Stimulated activated CD4-positive, alpha-beta T cell treated with anti-CD3 and anti-CD28 coated beads, Interleukin-4, amount 100 ng/mL, for 48 hours (primary cell): Measurements from ENCODE around the gene LGALS12.
"Not testable (repeated sequence)": the region's sequence is repeated elsewhere in the genome, so short reads cannot be mapped to it uniquely, and the experiment has no call there.

Experiments
- DNase-seq, 2 donors: peaks; one replicate each; pipeline ENCODE4 v3.0.0-alpha.2; 2020; ENCODE audit warnings: low read depth in 2 of 2

LGALS12 gene

DNA sequence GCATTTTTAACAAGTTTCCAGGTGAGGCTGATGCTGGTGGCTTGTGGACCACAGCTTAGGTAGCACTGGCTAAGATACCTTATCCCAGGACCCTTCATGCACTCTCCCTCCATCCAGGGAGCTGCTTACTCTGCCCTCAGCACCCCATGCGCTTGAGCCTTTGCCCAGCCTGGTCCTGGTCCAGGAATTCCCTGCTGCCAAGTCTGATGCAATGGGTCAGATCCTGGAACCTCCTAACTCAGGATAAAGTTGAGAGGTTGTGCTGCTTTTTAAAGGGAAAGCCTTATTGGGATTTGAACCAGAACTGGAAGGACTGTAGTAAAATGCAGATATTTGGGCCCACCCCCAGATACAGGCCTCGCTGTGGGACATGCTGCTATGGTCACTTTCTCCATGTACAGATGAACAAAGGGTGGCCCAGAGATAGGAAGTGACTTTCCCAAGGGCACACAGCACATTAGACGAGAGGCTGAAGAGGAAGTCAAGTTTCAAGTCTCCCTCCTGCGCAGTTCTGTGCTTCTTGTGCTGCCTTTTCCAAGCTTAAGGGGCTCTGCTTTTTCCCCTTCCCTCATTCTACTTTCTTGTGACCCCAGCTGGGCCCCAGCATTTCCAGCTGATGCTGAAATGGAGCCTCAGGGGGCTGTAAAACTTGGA lies 824 bp upstream of the LGALS12 start:
- DNase-seq, result no peak

DNA sequence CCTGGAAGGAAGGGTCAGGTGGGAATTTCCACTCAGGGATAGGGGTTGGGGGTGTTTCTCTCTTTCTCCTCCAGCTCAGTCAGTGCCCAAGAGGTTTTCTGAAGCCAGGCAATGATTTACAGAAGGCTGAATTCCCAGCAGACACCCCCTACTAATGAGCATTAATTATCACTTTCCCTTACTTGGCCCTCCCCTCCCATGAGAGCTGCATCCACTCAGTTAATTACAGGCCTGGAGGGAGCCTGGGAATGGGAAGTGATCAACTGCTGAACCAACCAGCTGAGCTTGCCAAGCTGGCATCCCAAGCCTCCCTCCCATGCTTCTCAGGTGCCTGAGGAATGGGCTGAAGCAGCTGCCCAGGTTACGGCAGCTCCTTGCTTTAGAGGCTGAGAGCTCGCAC lies 992 bp downstream of the LGALS12 start:
- no peak for DNase-seq

DNA sequence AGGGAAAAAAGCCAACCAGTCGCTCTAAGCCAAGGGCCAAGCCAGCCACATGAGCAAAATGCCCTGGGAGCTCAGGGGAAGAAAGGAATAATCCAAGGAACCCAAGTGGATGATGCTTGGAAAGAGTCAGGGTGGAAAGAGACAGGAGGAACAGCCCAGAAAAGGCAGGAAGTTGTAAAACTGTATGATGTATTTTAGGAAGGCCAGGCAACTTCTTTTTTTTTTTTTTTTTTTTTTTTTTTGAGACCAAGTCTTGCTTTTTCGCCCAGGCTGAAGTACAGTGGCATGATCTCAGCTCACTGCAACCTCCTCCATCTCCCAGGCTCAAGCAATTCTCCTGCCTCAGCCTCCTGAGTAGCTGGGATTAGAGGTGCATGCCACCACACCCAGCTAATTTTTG lies 1.6 kb downstream of the LGALS12 start:
- no peak for DNase-seq

DNA sequence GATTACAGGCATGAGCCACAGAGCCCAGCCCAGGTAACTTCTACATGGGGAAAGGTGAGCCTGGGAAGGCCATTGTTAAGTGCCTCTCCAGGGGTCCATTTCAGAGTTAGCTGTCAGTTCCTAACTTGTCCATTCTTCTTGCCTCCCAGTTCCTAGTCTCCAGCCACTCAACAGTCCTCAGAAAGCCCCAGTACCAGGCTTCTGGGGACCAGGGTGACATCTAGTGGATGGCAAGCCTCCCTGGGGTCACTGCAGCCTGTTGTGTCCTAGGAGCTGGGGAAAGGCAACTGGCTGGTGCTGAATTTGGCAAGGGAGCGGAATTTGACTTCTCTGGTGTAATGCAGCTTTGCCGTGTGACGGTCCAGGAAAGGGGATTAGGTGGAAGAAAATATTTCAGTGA lies 2.1 kb downstream of the LGALS12 start:
- no peak for DNase-seq

DNA sequence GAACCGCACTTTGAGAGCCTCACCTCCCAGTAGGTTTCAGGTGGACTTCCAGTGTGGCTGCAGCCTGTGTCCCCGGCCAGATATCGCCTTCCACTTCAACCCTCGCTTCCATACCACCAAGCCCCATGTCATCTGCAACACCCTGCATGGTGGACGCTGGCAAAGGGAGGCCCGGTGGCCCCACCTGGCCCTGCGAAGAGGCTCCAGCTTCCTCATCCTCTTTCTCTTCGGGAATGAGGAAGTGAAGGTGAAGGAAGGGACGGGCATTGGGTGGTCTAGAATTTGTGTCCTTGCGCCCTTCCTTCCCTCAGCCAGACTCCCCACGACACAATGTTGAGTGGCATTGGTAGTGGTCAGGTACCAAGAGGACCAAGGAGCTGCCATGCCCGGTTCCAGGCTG lies 2.9 kb downstream of the LGALS12 start:
- no peak for DNase-seq

DNA sequence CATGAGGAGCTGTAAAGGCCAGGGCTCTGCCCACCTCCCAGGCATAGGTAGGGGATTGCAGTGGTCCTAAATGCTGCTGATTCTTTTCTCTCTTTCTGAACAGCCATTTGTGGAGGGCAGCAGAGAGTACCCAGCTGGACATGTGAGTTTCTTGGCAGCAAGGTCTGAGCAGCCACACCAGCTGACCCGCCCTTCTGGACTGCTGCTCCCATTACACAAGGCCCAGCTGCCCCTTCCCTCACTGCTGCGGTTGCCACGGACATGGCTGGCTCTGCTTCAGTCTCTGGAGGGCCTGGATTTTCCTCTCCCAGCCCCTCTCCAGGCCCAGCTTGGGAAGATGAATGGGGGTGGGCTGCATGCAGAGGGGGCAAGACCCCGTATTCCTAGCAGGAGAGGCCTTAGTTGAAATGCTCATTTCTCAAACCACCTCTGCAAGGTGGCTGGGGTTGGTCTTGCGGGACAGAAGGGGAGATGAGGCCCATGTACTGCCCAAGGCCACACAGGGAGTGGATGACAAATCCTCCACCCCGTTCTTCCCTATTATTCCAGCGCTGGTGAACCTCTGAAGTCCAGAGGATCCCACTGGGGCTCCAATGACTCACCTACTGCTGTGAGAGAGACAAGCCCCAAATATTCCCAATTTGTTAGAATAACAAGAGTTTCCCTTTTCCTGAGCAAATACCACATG lies 4.6 kb downstream of the LGALS12 start:
- no peak for DNase-seq

DNA sequence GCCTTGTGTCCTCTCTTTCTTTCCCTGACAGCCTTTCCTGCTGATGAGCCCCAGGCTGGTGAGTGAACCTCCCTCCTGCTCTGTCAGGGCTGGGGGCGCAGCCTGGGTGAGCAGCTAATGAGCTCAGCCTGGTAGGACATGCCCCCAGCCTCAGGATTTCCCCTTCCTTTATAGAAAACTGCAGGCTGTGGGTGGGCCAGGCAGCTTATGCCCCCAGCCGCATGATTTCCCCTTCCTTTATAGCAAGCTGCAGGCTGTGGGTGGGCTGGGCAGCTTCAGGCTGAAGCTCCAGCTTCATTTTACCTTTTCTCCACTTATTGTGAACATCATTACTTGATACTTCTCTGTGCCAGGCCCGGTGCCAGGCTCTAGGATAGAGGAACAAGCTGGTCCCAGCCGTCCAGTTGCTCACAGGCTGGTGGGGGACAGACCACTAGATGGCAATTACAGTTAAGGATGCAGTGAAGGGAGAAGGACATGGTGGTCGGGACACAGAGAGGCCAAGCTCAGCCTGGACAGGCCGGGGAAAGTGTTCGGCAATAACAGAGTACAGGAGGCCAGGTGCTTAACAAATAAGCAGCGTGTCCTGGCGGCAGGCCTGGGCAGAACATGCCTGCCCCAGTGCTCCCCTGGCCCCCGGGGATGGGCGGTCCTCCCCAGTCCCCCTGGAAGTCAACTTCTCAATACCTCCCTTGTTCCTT lies 5.3 kb downstream of the LGALS12 start:
- no peak for DNase-seq

DNA sequence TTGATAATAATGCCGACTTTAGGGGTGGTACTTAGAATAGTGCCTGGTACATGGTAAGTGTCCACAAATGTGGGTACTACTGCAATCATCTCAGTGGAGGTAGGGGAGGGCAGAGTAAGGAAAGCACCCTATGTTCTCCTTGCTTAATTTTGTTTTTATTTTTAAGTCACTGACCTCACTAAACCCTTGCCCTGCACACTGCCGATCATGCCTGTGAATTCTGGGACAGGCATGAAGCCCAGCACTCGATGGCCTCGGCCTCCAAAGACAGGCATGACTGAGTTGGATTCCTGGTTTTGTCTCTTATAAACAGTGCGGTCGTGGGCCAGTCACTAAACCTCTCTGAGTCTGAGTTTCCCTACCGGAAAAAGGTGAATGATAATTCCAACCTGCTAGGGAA lies 6.9 kb downstream of the LGALS12 start:
- DNase-seq, result no peak

DNA sequence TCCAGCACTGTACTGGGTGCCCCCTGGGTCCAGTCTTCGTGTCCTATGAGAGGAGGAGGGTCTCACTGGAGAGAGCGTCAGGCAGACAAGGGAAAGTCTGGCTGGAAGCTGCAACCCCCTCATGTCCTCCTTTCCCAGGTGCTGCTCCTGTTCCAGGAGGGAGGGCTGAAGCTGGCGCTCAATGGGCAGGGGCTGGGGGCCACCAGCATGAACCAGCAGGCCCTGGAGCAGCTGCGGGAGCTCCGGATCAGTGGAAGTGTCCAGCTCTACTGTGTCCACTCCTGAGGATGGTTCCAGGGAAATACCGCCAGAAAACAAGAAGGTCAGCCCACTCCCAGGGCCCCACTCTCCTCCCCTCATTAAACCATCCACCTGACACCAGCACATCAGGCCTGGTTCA lies 10.2 kb downstream of the LGALS12 start:
- no peak for DNase-seq

DNA sequence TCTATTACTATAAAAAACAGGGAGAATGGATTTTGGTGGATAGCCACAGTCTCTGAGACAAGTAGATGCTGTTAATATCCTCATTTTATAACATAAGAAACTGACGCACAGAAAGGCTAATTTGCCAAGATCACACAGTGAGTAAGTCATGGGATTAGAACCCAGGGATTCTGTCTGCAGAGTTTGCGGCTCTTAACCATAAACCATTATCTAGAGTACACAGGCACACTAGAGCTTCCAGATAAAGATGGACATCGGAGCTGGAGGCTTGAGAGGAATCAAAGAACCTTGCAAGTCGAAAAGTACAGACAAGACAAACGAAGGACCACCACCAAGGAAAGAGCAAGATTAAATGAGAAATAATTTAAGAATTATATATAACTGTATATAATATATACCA lies 11.3 kb downstream of the LGALS12 start:
- no peak for DNase-seq

DNA sequence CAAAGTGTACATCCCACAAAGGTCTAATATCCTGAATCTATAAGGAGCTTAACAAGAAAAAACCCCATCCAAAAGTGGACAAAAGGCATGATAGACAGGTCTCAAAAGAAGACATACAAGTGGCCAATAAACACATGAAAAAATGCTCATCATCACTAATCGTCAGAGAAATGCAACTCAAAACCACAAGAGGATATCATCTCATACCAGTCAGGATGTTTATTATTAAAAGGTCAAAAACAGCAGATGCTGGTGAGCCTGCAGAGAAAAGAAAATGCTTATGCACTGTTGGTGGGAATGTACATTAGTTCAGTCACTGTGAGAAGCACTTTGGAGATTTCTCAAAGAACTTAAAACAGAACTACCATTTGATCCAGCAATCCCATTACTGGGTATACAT lies 12.7 kb downstream of the LGALS12 start:
- DNase-seq, result no peak

DNA sequence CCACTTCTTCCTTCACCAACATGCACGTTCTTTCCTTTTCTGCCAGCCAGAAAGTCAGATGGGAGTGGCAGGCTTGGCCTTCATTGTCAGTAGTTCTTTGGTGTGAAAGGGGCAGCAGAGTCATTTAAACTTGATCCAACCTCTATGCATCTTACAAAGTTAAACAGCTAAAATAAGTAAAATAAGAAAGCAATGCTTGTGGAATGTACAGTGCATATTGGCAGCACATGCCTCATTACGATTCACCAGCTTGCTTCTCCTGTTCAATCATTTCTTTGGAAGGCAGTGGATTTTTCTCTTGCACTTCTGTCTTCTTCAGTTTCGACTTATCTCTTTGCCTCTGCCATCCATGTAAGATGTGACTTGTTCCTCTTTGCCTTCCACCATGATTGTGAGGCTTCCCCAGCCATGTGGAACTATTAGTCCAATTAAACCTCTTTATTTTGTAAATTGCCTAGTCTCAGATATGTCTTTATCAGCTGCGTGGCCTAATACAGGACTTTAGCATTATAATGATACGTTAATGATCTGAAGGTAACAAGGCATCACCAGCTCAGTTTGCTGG lies 14.8 kb downstream of the LGALS12 start:
- DNase-seq, result no peak

DNA sequence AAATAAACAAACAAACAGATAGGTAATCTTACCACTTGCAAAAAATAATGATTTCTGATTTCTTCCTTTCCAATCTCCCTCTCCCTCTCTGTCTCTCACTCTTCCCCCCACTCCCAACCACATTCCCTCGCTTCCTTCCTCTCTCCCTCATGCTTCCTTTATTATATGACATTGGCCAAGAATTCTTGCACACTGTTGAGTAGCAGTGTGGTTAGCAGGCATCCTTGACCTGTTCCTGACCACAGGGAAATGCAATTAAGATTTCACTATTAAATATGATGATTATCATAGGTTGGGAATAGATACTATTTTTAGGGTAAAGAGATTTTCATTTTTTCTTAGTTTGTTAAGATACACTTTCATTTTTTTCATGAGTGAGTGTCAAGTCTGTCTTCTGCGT lies 16.0 kb downstream of the LGALS12 start:
- DNase-seq, result no peak

DNA sequence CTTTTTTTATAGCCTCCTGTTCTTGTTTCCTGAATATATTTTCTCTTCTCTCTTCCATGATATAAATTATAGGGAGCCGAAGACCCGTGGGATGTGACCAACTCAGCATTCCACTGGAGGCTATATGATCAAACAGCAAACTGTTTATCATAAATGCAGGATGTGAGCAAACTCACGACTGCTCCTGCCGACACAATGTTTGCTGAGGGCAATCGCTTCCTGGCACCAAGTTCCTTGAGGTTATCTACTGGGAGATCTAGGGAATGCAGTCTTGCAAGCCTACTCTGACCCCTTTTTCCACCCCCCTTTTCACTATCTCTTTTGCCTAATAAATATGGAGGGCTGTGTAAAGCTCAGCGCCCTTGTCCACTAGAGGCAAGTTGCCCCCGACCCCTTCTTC lies 17.3 kb downstream of the LGALS12 start:
- no peak for DNase-seq

DNA sequence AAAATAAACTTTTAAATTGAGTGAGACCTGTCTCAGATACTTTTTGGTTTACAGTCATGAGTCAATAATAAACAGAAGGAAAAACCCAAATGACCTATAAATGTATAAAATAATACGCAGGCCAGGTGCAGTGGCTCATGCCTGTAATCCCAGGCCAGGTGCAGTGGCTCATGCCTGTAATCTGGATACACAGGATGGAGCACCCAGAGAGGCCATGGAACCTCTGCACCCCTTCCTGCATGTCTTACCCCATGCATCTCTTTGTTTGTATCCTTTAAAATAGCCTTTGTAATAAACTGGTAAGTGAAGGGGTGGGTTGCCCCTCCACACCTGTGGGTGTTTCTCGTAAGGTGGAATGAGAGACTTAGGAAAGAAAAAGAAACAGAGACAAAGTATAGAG lies 21.8 kb downstream of the LGALS12 start:
- DNase-seq, result no peak

DNA sequence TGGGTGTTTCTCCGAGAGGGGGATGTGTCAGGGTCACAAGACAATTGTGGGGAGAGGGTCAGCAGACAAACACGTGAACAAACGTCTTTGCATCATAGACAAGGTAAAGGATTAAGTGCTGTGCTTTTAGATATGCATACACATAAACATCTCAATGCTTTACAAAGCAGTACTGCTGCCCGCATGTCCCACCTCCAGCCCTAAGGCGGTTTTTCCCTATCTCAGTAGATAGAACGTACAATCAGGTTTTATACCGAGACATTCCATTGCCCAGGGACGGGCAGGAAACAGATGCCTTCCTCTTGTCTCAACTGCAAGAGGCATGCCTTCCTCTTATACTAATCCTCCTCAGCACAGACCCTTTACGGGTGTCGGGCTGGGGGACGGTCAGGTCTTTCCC lies 22.3 kb downstream of the LGALS12 start:
- not testable (repeated sequence) for DNase-seq

DNA sequence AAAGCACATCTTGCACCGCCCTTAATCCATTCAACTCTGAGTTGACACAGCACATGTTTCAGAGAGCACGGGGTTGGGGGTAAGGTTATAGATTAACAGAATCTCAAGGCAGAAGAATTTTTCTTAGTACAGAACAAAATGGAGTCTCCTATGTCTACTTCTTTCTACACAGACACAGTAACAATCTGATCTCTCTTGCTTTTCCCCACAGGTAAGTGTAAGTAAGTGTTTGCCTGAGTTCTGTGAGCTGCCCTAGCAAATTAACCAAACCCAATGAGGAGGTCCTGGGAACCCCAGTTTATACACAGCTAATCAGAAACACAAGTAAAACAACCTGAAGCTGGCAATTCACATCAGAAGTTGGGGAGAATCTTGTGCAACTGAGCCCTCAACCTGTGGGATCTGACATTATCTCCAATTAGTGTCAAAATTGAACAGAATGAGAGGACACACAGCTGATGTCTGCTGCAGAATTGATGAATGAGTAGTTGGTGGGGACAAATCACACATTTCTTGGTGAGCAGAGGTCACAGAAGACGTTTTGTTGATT lies 22.9 kb downstream of the LGALS12 start:
- not testable (repeated sequence) for DNase-seq

DNA sequence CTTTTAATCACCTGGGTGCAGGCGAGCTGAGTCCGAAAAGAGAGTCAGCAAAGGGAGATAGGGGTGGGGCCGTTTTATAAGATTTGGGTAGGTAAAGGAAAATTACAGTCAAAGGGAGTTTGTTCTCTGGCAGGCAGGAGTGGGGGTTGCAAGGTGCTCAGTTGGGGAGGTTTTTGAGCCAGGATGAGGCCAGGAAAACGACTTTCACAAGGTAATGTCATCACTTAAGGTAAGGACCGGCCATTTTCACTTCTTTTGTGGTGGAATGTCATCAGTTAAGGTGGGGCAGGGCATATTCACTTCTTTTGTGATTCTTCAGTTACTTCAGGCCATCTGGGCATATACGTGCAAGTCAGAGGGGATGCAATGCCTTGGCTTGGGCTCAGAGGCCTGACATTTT lies 23.5 kb downstream of the LGALS12 start:
- not testable (repeated sequence) for DNase-seq

DNA sequence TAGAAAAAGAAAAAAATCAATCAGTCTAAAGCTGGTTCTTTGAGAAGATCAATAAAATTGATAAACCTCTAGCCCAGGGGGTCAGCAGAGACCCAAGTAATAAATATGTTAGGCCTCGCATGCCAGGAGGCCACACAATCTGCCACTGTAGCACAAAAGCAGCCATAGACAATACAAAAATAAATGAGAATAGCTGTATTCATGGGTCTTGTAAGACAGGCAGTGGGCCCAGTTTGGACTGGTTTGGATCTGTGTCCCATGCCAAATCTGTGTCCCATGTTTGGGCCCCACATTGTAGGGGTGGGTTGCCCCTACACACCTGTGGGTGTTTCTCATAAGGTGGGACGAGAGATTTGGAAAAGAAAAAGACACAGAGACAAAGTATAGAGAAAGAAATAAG lies 24.1 kb downstream of the LGALS12 start:
- DNase-seq, result no peak

DNA sequence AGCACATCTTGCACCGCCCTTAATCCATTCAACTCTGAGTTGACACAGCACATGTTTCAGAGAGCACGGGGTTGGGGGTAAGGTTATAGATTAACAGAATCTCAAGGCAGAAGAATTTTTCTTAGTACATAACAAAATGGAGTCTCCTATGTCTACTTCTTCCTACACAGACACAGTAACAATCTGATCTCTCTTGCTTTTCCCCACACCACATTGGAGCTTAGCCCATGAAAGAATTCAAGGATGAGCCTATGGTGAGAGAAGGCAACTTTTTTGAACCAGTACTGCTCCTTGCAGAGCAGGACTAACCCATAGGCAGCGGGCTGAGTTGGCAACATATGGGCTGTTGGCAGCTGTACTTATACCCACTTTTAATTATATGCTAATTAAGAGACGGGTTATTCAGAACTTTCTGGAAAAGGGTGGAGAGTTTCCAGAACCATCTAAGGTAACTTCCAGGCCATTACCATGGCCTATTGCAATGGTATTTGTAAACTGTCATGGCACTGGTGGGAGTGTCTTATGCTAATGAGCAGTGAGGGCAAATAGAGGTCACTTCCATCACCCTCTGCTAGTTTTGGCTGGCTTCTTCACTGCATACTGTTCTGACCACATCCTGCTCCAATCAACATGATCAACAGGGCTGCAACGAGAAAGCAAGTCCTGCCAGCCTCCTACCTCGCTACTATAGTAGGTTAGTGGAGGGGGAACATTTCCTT lies 25.3 kb downstream of the LGALS12 start:
- not testable (repeated sequence) for DNase-seq

DNA sequence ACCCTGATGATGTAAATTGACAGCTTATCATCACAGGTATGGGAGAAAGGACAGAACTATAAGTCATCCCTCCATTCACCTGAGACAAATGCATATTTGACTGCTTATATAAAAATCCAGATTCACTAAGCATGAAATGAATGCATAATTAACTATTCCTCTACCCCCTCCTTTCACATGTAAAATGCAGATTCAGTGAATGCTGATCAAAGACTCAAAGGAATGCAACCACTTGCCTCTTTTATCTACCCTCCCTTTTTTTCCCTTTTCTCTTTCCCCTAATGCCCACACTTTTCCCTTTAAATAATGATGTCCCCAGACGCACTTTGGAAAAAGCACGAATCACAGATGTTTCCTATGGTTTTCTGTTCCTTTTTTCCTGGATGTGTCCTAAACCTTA lies 26.2 kb downstream of the LGALS12 start:
- DNase-seq, result no peak
